Measurements from ENCODE around the gene LRPPRC.

The LRPPRC gene

DNA sequence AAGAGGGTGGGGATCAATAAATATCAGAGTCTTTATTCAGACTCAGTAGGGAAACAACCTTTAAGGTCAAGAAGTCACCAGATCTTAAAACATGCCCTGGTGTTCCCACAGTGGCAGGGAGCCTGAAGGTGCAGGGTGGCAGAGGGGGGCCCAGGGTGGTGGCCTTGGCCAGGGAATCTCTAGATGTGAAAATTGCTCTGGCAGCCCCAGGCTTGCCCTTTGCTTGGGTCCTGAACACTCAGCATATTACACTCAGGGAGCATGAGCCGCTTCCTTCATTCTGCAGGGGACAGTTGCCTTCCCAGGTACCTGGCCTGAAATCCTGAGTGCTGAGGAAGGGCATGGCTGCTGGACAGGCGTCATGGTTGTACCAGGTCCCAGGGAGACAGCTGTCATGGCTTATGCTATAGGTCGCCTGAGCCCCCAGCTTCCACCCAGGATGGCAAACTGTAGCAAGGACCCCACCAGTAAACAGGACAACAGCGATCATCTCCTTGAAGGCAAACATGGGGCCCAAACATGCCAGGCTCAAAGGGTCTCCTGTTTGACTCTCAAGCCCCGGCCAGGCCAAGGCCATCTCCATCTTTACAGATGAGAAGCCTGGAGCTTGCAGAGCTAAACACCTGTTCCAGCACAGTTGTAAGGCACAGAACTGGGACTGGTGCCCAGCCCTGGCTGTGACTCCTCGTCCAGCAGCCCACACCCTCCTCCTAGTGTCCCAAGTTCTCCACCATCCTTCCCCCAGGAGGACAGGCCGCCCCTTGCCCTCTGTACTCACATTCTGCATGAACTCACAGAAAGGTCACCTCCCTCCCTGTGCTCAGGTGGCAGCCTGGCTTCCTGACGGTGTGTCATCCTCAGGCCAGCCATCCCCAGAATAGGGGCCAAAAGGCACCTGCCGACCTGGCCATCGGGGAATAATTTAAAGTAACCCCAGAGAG, 142.4 kb downstream of the LRPPRC start:
- DNase-seq, result no peak

DNA sequence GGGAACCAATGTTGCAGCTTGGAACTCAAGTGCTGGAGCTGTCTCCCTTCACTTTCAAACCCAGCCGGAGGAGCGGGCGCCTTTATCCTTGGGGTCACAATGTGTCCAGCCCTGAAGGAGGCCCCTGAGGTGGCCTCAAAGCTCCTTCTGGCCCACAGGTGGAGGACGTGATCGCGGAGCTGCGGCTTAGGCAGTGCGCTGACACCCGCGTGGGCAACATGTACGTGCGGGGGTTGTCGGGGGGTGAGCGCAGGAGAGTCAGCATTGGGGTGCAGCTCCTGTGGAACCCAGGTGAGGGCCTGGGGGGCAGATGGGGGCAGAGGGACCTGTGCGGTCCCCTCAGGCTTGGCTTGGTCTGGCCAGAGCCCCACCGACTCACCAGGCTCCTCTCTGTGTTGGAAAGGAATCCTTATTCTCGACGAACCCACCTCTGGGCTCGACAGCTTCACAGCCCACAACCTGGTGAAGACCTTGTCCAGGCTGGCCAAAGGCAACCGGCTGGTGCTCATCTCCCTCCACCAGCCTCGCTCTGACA, 143.5 kb downstream of the LRPPRC start:
- DNase-seq, result no peak

DNA sequence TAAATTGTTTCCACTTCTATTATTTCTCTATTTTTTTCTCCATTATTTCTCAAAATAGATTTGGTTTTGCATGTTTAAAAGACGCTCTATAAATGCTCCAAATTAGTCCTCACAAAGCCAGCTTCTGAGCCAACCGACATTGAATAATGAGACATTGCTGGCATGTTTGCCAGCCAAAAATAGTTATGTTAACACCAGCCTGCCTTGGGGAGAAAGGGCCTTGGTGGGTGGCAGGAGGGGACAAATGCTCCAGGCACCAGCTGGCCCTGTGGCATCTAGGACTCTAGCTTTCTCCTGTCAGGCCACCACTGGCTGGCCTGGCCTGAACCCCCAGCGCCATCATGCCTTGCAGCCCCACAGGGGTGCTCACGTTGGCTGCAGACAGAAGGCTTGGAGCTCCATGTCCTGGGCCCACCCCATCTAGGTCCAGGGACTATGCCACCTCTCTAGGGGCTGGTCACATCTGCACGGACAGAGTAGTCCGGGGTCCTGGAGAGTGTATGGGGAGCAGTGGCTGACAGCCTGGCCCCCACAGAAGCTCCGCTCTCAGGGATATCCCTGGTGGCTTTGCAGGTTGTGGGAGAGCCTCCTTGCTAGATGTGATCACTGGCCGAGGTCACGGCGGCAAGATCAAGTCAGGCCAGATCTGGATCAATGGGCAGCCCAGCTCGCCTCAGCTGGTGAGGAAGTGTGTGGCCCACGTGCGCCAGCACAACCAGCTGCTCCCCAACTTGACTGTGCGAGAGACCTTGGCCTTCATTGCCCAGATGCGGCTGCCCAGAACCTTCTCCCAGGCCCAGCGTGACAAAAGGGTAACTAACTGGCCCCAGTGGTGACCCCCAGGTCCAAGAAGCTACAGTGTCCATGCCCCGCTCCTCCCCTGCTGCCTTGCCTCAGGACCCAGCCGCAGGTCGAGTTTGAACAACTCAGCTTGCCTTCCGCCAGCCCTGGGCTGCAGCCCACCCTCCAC, 144.5 kb downstream of the LRPPRC start:
- no peak for DNase-seq

DNA sequence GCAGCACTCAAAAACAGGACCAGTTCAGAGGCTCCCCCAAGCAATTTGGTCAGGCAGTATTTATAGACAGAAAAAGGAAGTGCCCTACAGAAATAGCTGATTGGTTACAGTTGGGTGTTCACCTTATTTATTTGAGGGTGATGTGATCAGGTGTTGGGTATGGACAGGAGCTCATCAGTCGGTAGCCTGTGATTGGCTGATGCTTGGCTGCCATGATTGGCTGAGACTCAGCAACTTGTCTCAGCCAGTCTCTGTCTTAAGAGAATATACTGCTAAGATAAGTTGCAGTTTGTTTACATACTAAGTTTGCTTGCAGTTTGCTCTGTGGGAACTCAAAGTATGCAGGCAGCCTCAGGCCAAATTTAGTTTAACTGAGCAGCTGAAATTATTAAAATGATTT, 147.6 kb downstream of the LRPPRC start:
- DNase-seq, result no peak

DNA sequence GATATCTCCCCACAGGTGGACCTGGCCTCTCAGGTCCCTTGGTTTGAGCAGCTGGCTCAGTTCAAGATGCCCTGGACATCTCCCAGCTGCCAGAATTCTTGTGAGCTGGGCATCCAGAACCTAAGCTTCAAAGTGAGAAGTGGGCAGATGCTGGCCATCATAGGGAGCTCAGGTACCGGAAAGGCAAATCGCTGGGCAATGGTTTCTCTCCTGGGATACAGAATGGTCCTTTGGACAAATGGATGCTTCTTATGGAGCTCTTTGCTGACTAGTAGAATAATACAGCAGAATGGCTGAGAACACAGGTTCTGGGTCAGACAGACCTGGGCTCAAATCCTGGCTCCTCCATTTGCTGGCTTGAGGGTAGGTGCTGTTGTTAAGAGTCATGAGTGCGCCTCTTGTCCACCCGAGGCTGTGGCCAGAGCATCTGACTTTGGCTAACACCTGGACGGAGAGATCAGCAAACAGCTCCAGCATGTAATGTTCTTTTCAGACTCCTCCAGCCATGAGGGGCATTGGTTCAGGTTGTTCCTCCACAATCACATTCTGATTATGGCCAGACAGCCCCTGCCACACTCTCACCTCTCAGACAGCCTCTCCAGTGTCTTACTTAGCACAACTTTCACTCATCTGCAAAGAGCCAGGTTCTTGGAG, 149.5 kb downstream of the LRPPRC start:
- no peak for DNase-seq

DNA sequence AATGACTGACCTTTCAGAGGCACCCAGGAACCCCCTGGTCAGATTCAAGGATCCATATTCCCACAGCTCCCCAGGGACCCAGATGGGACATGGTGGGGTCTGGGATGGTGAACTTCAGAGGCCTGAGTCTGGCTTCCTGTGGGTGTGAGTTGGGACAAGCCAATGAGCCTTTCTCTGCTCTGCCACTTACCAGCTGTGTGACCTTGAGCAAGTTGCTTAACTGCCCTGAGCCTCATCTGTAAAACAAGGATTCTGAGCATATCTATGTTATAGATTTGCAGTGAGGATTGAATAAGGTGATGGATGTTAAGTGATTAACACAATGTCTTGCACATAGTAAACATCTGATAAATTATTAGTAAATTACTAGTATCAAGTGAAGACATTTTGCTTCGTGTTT, 150.6 kb downstream of the LRPPRC start:
- DNase-seq, result no peak

DNA sequence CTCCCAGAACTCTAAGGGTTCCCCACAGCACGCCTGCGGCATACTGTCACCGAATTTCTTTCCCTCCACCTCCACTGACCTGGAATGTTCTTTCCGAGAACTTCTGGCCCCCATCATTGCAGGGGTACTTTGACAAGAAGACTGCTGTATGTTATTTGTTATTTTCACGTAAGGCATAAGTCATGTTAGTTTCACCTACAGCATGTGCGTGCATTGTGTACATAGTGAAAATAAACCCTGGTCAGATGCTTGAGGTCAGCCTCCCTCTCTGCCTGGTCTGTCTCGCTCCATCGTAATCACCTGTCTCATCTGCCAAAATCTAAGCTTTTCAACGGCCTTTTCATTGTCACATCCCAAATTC, 152.9 kb downstream of the LRPPRC start:
- DNase-seq, result no peak

DNA sequence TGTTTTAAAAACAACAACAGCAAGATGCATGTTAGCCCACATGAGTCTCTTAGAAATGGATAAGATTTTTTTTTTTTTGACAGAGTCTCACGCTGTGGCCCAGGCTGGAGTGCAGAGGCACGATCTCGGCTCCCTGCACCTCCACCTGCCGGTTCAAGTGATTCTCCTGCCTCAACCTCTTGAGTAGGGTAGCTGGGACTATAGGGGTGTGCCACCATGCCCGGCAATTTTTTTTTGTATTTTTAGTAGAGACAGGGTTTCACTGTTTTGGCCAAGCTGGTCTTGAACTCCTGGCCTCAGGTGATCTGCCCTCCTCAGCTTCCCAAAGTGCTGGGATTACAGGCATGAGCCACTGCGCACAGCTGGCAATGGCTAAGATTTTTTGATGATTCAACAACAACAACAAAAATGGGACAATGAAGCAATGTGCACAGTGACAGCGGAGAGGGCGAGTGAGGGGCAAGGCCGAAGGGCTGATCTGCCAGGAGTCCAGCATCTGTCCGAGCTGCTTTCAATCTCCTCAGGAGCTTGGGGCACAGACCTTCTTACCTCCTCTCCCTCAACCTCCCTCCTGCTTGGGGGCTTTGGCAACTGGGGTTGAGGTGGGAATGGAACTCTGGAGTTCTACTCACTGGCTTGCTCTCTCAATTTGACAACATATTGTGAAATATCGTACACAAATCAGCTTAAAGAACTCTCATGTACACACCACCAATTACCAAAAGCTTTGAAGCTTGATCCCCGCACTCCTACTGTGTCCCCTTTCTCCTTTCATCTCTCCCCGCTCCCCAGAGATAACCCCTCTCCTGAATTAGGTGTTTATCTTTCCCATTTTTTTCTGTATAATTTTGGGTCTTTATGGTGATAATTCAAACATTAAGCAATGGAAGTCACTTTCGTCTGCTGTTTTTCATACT, 153.6 kb downstream of the LRPPRC start:
- DNase-seq, result no peak

DNA sequence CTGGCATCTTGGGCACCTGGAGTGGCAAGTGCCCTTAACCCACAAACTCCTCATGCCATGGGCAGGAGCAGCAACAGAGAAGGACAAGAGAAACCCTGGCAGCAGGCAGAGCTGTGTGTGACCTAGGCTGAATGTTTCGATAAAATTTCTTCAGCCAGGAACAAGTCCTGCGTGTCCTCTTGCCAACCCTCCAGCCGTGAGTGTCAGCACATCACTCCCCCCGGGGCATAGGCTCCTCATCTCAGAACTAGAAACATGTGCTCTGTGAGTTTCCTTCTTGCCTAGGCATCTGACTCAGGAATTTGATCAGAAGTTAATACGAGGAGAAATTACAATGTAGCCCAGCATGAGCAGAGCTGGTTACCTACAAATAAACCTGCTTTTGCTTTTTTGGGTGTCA, 154.8 kb downstream of the LRPPRC start:
- DNase-seq, result no peak

DNA sequence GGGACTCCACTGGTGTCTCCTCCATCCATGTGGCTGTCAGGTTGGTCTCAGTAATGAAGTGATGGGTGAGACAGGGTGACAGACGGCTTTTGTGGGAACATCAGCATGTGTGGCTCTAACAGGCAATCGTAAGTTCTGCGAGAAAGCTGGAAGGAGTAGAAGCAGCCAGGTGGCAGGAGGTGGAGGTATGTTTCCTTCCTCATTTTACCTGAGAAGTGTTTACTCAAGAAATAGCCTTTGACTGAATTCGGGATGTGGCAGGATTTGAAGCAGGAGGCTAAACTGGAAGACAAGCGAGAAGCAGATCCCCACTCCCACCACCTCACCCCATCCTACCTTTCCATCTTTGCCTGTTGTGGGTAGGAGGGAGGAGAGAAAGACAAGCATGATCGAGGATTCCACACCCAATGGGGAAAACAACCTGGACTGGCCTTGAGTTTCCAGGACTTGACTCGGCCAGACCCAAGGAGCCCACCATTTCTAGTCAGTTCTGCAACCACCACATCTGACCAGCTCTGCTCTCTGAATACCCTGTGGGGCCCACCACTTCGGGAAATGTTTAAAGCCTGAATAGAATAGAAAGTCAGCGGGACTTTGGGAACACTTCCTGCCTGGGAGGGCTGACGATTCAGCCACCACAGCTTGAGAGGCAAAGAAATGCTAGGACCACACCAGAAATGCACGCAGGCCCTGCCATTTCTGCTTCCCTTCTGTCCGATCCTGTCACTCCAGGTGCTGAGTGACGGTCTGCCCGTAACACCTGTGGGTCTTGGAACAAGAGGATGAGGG, 155.8 kb downstream of the LRPPRC start:
- no peak for DNase-seq

DNA sequence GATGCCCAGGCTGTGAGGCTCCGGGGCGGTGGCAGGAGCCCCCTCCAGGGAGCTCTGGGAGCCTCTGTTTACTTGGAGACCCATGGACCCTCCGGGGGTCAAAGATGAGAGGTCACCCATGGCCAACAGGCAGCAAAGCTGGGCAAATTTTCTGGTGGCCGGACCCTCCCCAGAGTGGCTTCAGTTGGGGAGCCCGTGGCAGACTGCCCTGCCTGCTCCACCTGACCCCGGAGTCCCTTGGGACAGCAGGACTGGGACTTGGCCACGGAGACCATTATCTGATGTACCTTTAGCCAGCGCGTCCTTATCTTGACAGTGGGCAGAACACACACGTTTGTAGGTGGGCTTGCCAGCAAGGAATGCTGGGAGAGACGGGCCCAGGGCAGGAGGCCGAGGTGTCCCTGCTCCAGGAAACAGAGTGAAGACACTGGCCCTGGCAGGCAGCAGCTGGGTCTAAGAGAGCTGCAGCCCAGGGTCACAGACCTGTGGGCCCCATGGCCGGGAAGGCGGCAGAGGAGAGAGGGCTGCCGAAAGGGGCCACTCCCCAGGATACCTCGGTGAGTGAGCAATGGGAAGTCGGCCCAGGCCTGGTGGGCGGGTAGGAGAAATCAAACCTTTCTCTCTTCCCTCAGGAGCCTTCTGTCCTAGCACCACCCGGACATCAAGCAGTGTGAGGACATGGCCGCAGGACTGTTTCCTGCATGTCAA, 157.1 kb downstream of the LRPPRC start, which contains the start of the genes ABCG5 and ABCG8:
ABCG5 (minus strand) TSS at position 280 of the 708 bp plus-strand sequence; CDS start at position 120, 160 bp downstream.
ABCG8 (plus strand) TSS at position 412 of the 708 bp plus-strand sequence; CDS start at position 495, 83 bp downstream.
- DNase-seq, result no peak

DNA sequence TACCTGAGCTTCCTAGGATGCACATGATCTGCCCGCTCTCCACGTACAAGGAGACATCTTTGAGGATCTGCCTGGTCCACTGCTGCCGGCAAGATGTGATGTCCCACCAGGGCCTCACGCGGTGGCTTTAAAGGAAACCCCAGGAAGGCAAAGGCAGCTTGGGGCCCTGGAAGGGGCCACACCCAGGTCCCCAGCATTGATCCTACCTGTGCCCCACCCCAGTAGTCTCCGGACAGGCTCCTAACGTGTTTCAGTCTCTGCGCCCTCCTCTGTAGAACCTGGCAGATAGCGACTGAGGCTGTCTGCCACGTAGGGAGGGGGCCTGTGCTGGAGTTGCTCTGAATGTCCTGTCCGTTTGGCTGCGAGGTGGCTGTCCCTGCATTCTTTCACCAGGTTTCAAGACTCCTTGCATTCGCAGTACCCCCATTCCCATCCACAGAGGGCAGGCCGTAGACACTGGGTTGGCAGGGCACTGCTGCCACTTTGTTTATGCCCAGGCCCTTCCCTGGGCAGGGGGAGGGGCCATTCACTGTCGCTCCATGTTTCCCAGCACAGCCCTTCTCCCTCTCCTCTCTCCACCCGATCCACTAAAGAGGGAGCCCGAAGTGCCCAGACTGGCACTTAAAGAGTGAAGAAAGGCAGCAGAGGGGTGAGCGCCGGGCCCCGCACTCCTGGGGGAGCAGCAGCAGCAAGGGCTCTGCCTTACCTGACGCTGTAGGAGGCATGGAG, 157.8 kb downstream of the LRPPRC start:
- DNase-seq, result no peak

DNA sequence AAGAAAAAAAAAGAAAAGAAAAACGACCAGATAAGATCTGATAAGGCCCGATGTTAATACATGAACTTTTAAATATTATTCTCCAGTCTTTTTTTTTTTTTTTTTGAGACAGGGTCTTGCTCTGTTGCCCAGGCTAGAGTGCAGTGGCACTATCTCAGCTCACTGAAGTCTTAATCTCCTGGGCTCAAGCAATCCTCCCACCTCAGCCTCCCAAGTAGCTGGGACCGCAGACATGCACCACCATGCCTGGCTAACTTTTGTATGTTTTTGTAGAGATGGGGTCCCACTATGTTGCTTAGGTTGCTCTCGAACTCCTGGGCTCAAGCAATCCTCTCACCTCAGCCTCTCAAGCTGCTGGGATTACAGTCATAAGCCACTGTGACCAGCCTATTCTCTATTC, 158.8 kb downstream of the LRPPRC start:
- no peak for DNase-seq
